ENCODE results near the gene WNT16.

GRCh38 chr7:121351682-121352081 is 22.9 kb downstream of the WNT16 start:
- TF ChIP-seq GATA2 (IDR thresholded peaks at IDR 0.05; ENCODE audit: low read depth, low read length), result no peak
- no peak for TF ChIP-seq GATA3 (IDR thresholded peaks at IDR 0.05; ENCODE audit: low read depth, low read length)
